GM12873 (cell line): ENCODE measurements around the gene ARAP2.

ENCODE experiments used
- CTCF ChIP-seq: IDR thresholded peaks from 2 replicates; pipeline ENCODE4 v1.5.1; 2012; ENCODE audit warnings: low read depth, mild to moderate bottlenecking, moderate library complexity, low read length, control low read depth; ENCODE audit not compliant: insufficient read depth; ENCODE audit errors: missing control alignments

The ARAP2 gene

DNA sequence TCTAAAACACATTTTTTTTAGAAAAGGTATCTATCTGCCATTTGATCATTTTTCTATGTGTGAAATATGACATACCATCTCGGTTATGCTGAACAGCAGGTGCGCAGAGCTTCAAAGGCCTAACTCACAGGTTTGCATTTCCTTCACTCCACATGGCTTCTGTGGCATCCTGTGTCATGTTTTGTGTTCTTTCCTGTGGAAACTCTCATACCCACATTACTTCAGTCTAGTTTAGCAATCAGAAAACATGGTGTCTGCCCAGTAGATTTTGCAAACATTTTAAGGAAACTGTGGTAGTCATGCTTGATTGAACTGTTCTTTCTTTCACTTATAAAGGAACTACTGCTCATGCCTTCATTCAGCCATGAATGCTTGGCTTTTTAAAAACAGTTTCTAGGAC, 11.3 kb upstream of the ARAP2 start:
- TF ChIP-seq CTCF: no peak

GRCh38 chr4:36254371-36254770, 10.1 kb upstream of the ARAP2 start:
- TF ChIP-seq CTCF: no peak

- no peak for TF ChIP-seq CTCF
These were observed 7.7 kb upstream of the ARAP2 start for GRCh38 chr4:36251983-36252382.

- no peak for TF ChIP-seq CTCF
These were observed 5.3 kb upstream of the ARAP2 start for GRCh38 chr4:36249610-36250009.

DNA sequence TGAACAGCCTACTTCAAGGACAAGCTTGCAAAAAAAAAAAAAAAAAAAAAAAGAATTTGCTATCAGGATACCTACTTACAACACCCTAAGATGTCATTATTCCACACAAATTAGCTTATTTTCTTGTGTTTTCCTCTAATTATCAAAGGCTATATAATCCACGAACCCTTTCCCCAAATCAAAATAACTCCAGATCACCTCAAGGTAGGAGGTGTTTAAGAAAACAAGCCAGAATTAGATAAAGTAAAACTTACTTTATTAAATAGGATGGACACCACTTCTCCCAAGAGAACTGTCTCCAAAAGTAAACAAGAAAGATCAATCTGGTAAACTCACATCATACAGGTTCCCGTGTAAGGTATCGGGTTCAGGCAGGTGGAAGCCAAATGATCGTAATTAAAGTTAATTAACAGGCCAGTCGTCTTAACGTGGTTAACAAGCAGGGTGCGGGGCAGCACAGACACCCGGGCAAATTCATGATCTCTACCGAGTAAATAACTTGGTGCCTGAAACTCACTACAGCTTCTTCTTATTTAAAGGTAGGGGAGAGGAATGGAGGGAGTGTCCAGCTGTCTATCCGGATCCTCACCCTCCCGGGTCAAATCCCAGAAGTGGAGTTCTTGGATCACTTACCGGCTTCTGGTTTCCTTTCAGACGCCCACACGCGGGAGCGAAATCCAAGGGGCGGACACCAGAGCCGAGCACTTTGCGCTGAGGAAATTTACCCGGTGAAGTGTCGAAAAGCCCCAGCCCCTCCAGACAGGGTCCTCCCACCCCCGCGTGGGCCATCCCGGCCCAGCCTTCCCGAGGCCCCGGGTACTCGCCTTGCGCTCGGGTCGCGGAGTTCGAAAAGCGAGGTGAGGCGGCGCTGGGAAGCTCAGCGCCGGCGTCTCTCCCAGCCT, 708 bp downstream of the ARAP2 start:
- no peak for TF ChIP-seq CTCF

GRCh38 chr4:36242629-36243354, 1.5 kb downstream of the ARAP2 start:
- TF ChIP-seq CTCF: no peak

DNA sequence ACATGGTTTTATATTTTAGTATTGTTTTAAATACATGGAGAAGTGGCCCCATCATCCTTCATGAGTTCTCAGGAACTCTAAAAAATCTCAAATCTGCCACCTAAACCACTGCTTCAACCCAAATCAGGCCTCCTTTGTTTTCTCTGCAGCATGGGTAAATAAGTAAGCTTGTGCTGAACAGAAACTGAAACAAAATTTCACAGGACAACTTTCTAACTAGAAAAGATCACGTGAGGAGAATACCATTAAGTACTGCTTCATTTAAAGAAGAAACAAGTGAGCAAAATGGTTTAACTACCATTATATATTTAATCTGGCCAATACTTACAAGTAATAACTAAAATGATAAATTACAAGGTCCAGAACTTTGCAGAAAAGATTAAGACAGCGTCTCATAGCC, 2.5 kb downstream of the ARAP2 start:
- TF ChIP-seq CTCF: no peak
